Liver (tissue), 9 donors: Measurements from ENCODE around the gene PCSK6. TPM values are rescaled to one million over a fixed set of nuclear protein-coding genes. Genes with fewer than 3 reads are reported as not detected.
A peak's percentile ranks its signal among the peaks of the same experiment; 100 is the strongest.
"Not testable (repeated sequence)": the region's sequence is repeated elsewhere in the genome, so short reads cannot be mapped to it uniquely, and the experiment has no call there.

Experiments
- DNase-seq: peaks from one replicate; pipeline ENCODE4 v3.0.0-alpha.2; 2017; ENCODE audit warnings: low spot score
- H3K27ac ChIP-seq, 2 donors: one replicate each; pipeline ENCODE4 v1.7.0; 2013; ENCODE audit warnings: inconsistent platforms in 2 of 2, low read length in 2 of 2, control low read depth in 1 of 2, low read depth in 1 of 2, mild to moderate bottlenecking in 1 of 2
- H3K27me3 ChIP-seq, 4 donors: one replicate each; pipeline versions ENCODE4 v1.6.1 to v1.7.0; 2013; ENCODE audit warnings: low read length in 3 of 4, inconsistent platforms in 1 of 4, mild to moderate bottlenecking in 1 of 4, moderate library complexity in 1 of 4; ENCODE audit not compliant: control insufficient read depth in 4 of 4, insufficient read depth in 4 of 4
- H3K36me3 ChIP-seq, 4 donors: one replicate each; pipeline versions ENCODE4 v1.6.1 to v1.7.0; 2013; ENCODE audit warnings: low read length in 3 of 4, mild to moderate bottlenecking in 3 of 4, low read depth in 1 of 4, moderate library complexity in 1 of 4; ENCODE audit not compliant: control insufficient read depth in 4 of 4, insufficient read depth in 3 of 4
- H3K4me1 ChIP-seq, 4 donors: one replicate each; pipeline versions ENCODE4 v1.6.1 to v1.7.0; 2013; ENCODE audit warnings: low read length in 3 of 4, mild to moderate bottlenecking in 3 of 4, moderate library complexity in 1 of 4; ENCODE audit not compliant: control insufficient read depth in 4 of 4, insufficient read depth in 4 of 4
- H3K4me3 ChIP-seq, 3 donors: one replicate each; pipeline versions ENCODE4 v1.6.1 to v1.7.0; 2013; ENCODE audit warnings: low read length in 3 of 3, control low read depth in 1 of 3, low read depth in 1 of 3, mild to moderate bottlenecking in 1 of 3
- H3K9ac ChIP-seq, 2 donors: one replicate each; pipeline ENCODE4 v1.7.0; 2013; ENCODE audit warnings: low read length in 2 of 2, mild to moderate bottlenecking in 2 of 2, moderate library complexity in 2 of 2, control low read depth in 1 of 2, low read depth in 1 of 2
- H3K9me3 ChIP-seq, 4 donors: one replicate each; pipeline versions ENCODE4 v1.6.1 to v1.7.0; 2013; ENCODE audit warnings: low read length in 3 of 4; ENCODE audit not compliant: control insufficient read depth in 4 of 4
- ATF3 ChIP-seq: IDR thresholded peaks from 2 replicates; pipeline ENCODE4 v1.6.1; 2016; ENCODE audit warnings: antibody characterized with exemption
- CTCF ChIP-seq: fragments of 150-350 bp; IDR thresholded peaks from 2 replicates; pipeline ENCODE4 v1.5.1; 2017; ENCODE audit warnings: improper control_type of control experiment, low read depth, low read length; ENCODE audit not compliant: missing input control
- EGR1 ChIP-seq, 2 donors: IDR thresholded peaks; 2 replicates each; pipeline ENCODE4 v1.6.1; 2016 to 2018; ENCODE audit warnings: antibody characterized with exemption in 2 of 2, low read depth in 2 of 2
- FOXA1 ChIP-seq: IDR thresholded peaks from 2 replicates; pipeline ENCODE4 v1.6.1; 2016; ENCODE audit warnings: antibody characterized with exemption
- FOXA2 ChIP-seq: IDR thresholded peaks from 2 replicates; pipeline ENCODE4 v1.6.1; 2016; ENCODE audit warnings: antibody characterized with exemption
- GABPA ChIP-seq, 2 donors: IDR thresholded peaks in 1 of 2; conservative IDR thresholded peaks in 1 of 2; 2 replicates each; pipeline ENCODE4 v1.6.1; 2016; ENCODE audit warnings: antibody characterized with exemption in 2 of 2, mild to moderate bottlenecking in 1 of 2, moderate library complexity in 1 of 2
- HNF4A ChIP-seq, 2 donors: conservative IDR thresholded peaks; 2 replicates each; pipeline ENCODE4 v1.6.1; 2016; ENCODE audit warnings: antibody characterized with exemption in 2 of 2, mild to moderate bottlenecking in 2 of 2
- MAX ChIP-seq: IDR thresholded peaks from 2 replicates; pipeline ENCODE4 v1.6.1; 2016; ENCODE audit warnings: antibody characterized with exemption
- NR2F2 ChIP-seq: IDR thresholded peaks from 2 replicates; pipeline ENCODE4 v1.6.1; 2016; ENCODE audit warnings: antibody characterized with exemption
- RAD21 ChIP-seq, 2 donors: IDR thresholded peaks; 2 replicates each; pipeline ENCODE4 v1.6.1; 2016; ENCODE audit warnings: antibody characterized with exemption in 2 of 2, mild to moderate bottlenecking in 2 of 2
- SP1 ChIP-seq: IDR thresholded peaks from 2 replicates; pipeline ENCODE4 v1.6.1; 2018; ENCODE audit warnings: antibody characterized with exemption, mild to moderate bottlenecking
- TAF1 ChIP-seq: conservative IDR thresholded peaks from 2 replicates; pipeline ENCODE4 v1.6.1; 2016; ENCODE audit warnings: antibody characterized with exemption, mild to moderate bottlenecking
- YY1 ChIP-seq: IDR thresholded peaks from 2 replicates; pipeline ENCODE4 v1.6.1; 2016; ENCODE audit warnings: antibody characterized with exemption, mild to moderate bottlenecking
- ZBTB33 ChIP-seq: IDR thresholded peaks from 2 replicates; pipeline ENCODE4 v1.6.1; 2016; ENCODE audit warnings: antibody characterized with exemption
- WGBS: extraction: QIAGEN DNeasy Blood & Tissue Kit; methylation state at CpG from one replicate; pipeline ENCODE4 v1.1.7; 2013; 5-methylcytosine and 5-hydroxymethylcytosine counted together
- polyA plus RNA-seq, 2 donors: library from polyadenylated mRNA; stranded (reverse) in 1 of 2; unstranded in 1 of 2; fragments of 200-250 nt in 1 of 2; fragments of >200 nt in 1 of 2; fragmentation: Nextera tagmentation in 1 of 2; extraction: Ambion mirVana in 1 of 2; gene quantifications; one replicate each; pipeline versions ENCODE4 v1.2.1 to v1.2.3, GENCODE V29; 2013 to 2015
- total RNA-seq, 2 donors: library from RNA; depleted of rRNA; stranded (reverse); fragments of >200 nt; gene quantifications; one replicate each; pipeline ENCODE4 v1.2.3, GENCODE V29; 2014
- donor health status: healthy.
- donor health status: healthy.
- donor health status: healthy.
- donor health status: healthy.
- donor health status: healthy.

Gene PCSK6
- total and polyA plus RNA-seq, 4 donors: 94.8 to 398 (median 168) TPM

GRCh38 chr15:101288905-101289513 is 200.5 kb downstream of the PCSK6 start:
- H3K9ac ChIP-seq: no peak overlapping the region
- no peaks in the 10 kb centered on the region for H3K27me3 ChIP-seq
- DNase-seq: no peak
- H3K9me3 ChIP-seq: no peaks in the 10 kb centered on the region
- no peak overlapping the region for H3K4me3 ChIP-seq
- no peak for TF ChIP-seq FOXA2
- TF ChIP-seq SP1: no peak
- TF ChIP-seq RAD21 (IDR thresholded peaks at IDR 0.05): peak; percentile 73 to 79
- no peak for TF ChIP-seq EGR1 (IDR thresholded peaks at IDR 0.05; ENCODE audit: low read depth in 2 of 2)
- TF ChIP-seq ATF3: no peak
- TF ChIP-seq FOXA1: no peak
- TF ChIP-seq CTCF: peak; percentile 62
- TF ChIP-seq YY1: peak; percentile 13
- no peak for TF ChIP-seq MAX
- 56% methylated on average over 8 of the region's 8 CpGs for WGBS
- H3K36me3 ChIP-seq: peaks cover 4 to 19% (median 11%) of the 10 kb centered on the region in 4 donors
- no peak overlapping the region for H3K27ac ChIP-seq
- peaks cover 0 to 24% (median 17%) of the 10 kb centered on the region in 4 donors for H3K4me1 ChIP-seq

- not testable (repeated sequence) for H3K27me3 ChIP-seq, H3K9me3 ChIP-seq, DNase-seq, H3K9ac ChIP-seq, H3K4me3 ChIP-seq, H3K27ac ChIP-seq
- WGBS: 94% methylated on average over 6 of the region's 6 CpGs
- H3K4me1 ChIP-seq: peaks cover 0 to 20% (median 9%) of the 10 kb centered on the region in 4 donors
- H3K36me3 ChIP-seq: peaks cover 7 to 28% (median 20%) of the 10 kb centered on the region in 4 donors
Observed at GRCh38 chr15:101287342-101287741, 202.2 kb downstream of the PCSK6 start.

- Histone ChIP-seq H3K4me1 (peaks cover 0 to 15% (median 7%) of the 10 kb centered on the region in 4 donors), H3K9me3 (no peaks in the 10 kb centered on the region), H3K27ac (peak overlapping the region; percentile 5 to 30), H3K27me3 (no peaks in the 10 kb centered on the region), H3K9ac (peak overlapping the region in 1 of 2 donors; percentile 21), H3K36me3 (peaks cover 7 to 35% (median 24%) of the 10 kb centered on the region in 4 donors), H3K4me3 (peak overlapping the region; percentile 11 to 33 (median 23))
- TF ChIP-seq YY1 (peak; percentile 13), FOXA2 (no peak)
- no peak for DNase-seq
- 35% methylated on average over 9 of the region's 9 CpGs for WGBS
Observed at GRCh38 chr15:101286471-101287114, 202.9 kb downstream of the PCSK6 start.

- Histone ChIP-seq H3K4me3 (no peak overlapping the region), H3K27me3 (no peaks in the 10 kb centered on the region), H3K9ac (no peak overlapping the region), H3K9me3 (no peaks in the 10 kb centered on the region), H3K27ac (no peak overlapping the region), H3K4me1 (peaks cover 2 to 23% (median 17%) of the 10 kb centered on the region in 4 donors), H3K36me3 (peaks cover 7 to 39% (median 27%) of the 10 kb centered on the region in 4 donors)
- 84% methylated on average over 6 of the region's 6 CpGs for WGBS
- no peak for DNase-seq
- no peak for TF ChIP-seq NR2F2
- no peak for TF ChIP-seq GABPA (IDR thresholded peaks at IDR 0.05 in 1 of 2, conservative IDR thresholded peaks at IDR 0.05 in 1 of 2)
- no peak for TF ChIP-seq RAD21 (IDR thresholded peaks at IDR 0.05)
- no peak for TF ChIP-seq SP1
- no peak for TF ChIP-seq HNF4A (conservative IDR thresholded peaks at IDR 0.05)
- no peak for TF ChIP-seq TAF1
- TF ChIP-seq ZBTB33: no peak
- no peak for TF ChIP-seq MAX
- TF ChIP-seq ATF3: no peak
Observed at GRCh38 chr15:101283931-101284330, 205.6 kb downstream of the PCSK6 start.
